ENCODE data around the gene LRRC9.

The LRRC9 gene

DNA sequence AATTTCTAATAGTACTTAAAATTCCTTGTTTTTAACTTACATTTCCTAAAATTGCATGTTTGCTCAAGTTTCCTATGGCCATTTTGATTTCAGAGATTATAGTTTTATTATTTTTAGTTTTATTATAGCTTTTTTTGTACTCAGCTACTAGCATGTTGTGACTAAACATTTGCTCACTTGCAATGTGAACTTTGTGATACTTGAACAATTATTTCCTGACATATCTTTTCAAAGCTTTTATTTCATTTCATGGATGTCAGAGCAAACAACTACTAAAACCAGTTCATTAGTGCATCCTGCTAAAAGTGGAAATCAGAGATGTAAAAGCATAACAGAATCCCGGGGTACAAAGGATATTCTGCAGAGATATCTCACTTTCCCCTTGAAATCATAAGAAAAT, 138.1 kb downstream of the LRRC9 start:
- TF ChIP-seq EZH2phosphoT487 (IDR thresholded peaks at IDR 0.05; ENCODE audit: low read length) (no peak), EZH2 (optimal IDR thresholded peaks at IDR 0.05; ENCODE audit: low read depth, low read length) (no peak), CTCF (IDR thresholded peaks at IDR 0.05; ENCODE audit: low read length) (no peak)
- no peak overlapping the region for H2AFZ ChIP-seq (ENCODE audit: low read length)
- no peaks in the 10 kb centered on the region for H3K79me2 ChIP-seq (ENCODE audit: low read length)
- no peaks in the 10 kb centered on the region for H3K36me3 ChIP-seq (replicated peaks; ENCODE audit: insufficient read depth, low read length)
- no peaks in the 10 kb centered on the region for H3K9me3 ChIP-seq (replicated peaks; ENCODE audit: insufficient read depth, low read length)
- no peaks in the 10 kb centered on the region for H3K9me2 ChIP-seq (replicated peaks; ENCODE audit: insufficient read depth, low read length)
- no peak overlapping the region for H3K9ac ChIP-seq (ENCODE audit: low read length)
- H4K20me1 ChIP-seq (ENCODE audit: insufficient read depth, low read length), result no peaks in the 10 kb centered on the region
- no peak overlapping the region for H3K27ac ChIP-seq (ENCODE audit: low read length)
- H3K4me3 ChIP-seq (ENCODE audit: low read length), result no peak overlapping the region
- H3K4me1 ChIP-seq (ENCODE audit: low read length), result no peaks in the 10 kb centered on the region
- no peak for DNase-seq
- H3F3A ChIP-seq (ENCODE audit: insufficient read depth, low read length), result no peaks in the 10 kb centered on the region
- no peaks in the 10 kb centered on the region for H3K27me3 ChIP-seq (replicated peaks; ENCODE audit: insufficient read depth, low read length)
- H3K4me2 ChIP-seq (ENCODE audit: low read depth, low read length), result no peak overlapping the region

- Histone ChIP-seq H3K9me2 (replicated peaks; ENCODE audit: insufficient read depth, low read length) (no peaks in the 10 kb centered on the region), H3K9ac (ENCODE audit: low read length) (no peak overlapping the region), H3K79me2 (ENCODE audit: low read length) (no peaks in the 10 kb centered on the region), H3K4me1 (ENCODE audit: low read length) (no peaks in the 10 kb centered on the region), H3K9me3 (replicated peaks; ENCODE audit: insufficient read depth, low read length) (no peaks in the 10 kb centered on the region), H2AFZ (ENCODE audit: low read length) (no peak overlapping the region), H3K36me3 (replicated peaks; ENCODE audit: insufficient read depth, low read length) (no peaks in the 10 kb centered on the region), H3K4me3 (ENCODE audit: low read length) (no peak overlapping the region), H3K4me2 (ENCODE audit: low read depth, low read length) (no peak overlapping the region), H4K20me1 (ENCODE audit: insufficient read depth, low read length) (no peaks in the 10 kb centered on the region), H3K27me3 (replicated peaks; ENCODE audit: insufficient read depth, low read length) (no peaks in the 10 kb centered on the region), H3F3A (ENCODE audit: insufficient read depth, low read length) (no peaks in the 10 kb centered on the region), H3K27ac (ENCODE audit: low read length) (no peak overlapping the region)
- no peak for DNase-seq
- TF ChIP-seq CTCF (IDR thresholded peaks at IDR 0.05; ENCODE audit: low read length) (no peak), EZH2 (optimal IDR thresholded peaks at IDR 0.05; ENCODE audit: low read depth, low read length) (no peak), EZH2phosphoT487 (IDR thresholded peaks at IDR 0.05; ENCODE audit: low read length) (no peak)
Observed at GRCh38 chr14:60061371-60061770, 141.4 kb downstream of the LRRC9 start.

DNA sequence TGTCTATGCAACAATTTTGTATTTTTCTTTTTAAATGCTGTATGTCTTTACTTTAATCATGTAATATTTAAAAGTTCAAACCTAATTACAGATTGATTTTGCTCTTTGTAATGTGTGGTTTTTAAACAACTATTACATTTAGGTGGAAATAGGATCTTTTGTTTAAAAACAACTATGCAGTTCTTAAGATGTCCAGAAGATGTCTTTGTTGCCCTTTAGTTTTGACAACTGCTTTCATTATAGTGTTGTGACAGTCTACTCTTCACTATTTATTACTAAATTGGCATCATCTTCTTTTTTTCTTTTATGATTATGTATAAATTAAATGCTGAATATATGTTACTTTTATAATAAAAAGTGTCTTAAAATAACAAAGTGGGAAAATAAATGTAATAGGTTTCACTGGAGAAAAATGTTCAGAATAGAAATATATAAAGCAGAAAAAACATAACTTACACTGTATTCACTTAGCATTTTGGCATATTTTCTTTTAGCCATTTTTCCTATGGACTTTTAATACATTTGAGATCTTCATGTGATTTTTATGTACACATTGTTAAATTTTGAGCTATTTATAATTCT, 144.6 kb downstream of the LRRC9 start:
- no peak overlapping the region for H2AFZ ChIP-seq (ENCODE audit: low read length)
- no peaks in the 10 kb centered on the region for H3K36me3 ChIP-seq (replicated peaks; ENCODE audit: insufficient read depth, low read length)
- no peaks in the 10 kb centered on the region for H3K27me3 ChIP-seq (replicated peaks; ENCODE audit: insufficient read depth, low read length)
- H3K4me3 ChIP-seq (ENCODE audit: low read length), result no peak overlapping the region
- TF ChIP-seq CTCF (IDR thresholded peaks at IDR 0.05; ENCODE audit: low read length) (peak; percentile 34), EZH2 (optimal IDR thresholded peaks at IDR 0.05; ENCODE audit: low read depth, low read length) (no peak), EZH2phosphoT487 (IDR thresholded peaks at IDR 0.05; ENCODE audit: low read length) (no peak)
- no peaks in the 10 kb centered on the region for H3F3A ChIP-seq (ENCODE audit: insufficient read depth, low read length)
- H3K27ac ChIP-seq (ENCODE audit: low read length), result no peak overlapping the region
- H3K9ac ChIP-seq (ENCODE audit: low read length), result no peak overlapping the region
- H4K20me1 ChIP-seq (ENCODE audit: insufficient read depth, low read length), result no peaks in the 10 kb centered on the region
- H3K9me2 ChIP-seq (replicated peaks; ENCODE audit: insufficient read depth, low read length), result no peaks in the 10 kb centered on the region
- H3K4me1 ChIP-seq (ENCODE audit: low read length), result no peaks in the 10 kb centered on the region
- H3K4me2 ChIP-seq (ENCODE audit: low read depth, low read length), result no peak overlapping the region
- no peaks in the 10 kb centered on the region for H3K9me3 ChIP-seq (replicated peaks; ENCODE audit: insufficient read depth, low read length)
- peak; percentile 22 for DNase-seq
- H3K79me2 ChIP-seq (ENCODE audit: low read length), result no peaks in the 10 kb centered on the region

All from MM.1S (cell line).